GM13976 (cell line): Measurements from ENCODE around the gene CA5B.

Source experiments
- DNase-seq: peaks from one replicate; pipeline ENCODE4 v3.0.0; 2012; ENCODE audit warnings: low spot score
- CTCF ChIP-seq: IDR thresholded peaks from 2 replicates; pipeline ENCODE4 v1.5.1; 2012; ENCODE audit warnings: borderline replicate concordance, mild to moderate bottlenecking; ENCODE audit not compliant: insufficient read depth; ENCODE audit errors: extremely low read depth, missing control alignments, control extremely low read depth
- in situ Hi-C: fragments of 300-500 bp; cut with MboI; formaldehyde crosslinking; loops from one replicate; pipeline ENCODE4 v1.12.0; 2022; ENCODE audit warnings: low sequenced_read_pairs, mixed read lengths, inconsistent platforms; ENCODE audit not compliant: unreplicated experiment

CA5B gene

GRCh38 chrX:15813416-15813815 is 75.3 kb downstream of the CA5B start:
- in situ Hi-C loops = no loop called here
- TF ChIP-seq CTCF = no peak
- no peak for DNase-seq

- no peak for TF ChIP-seq CTCF
- no peak for DNase-seq
- in situ Hi-C loops = no loop called here
Observed at GRCh38 chrX:15814771-15815365, 76.8 kb downstream of the CA5B start.

DNA sequence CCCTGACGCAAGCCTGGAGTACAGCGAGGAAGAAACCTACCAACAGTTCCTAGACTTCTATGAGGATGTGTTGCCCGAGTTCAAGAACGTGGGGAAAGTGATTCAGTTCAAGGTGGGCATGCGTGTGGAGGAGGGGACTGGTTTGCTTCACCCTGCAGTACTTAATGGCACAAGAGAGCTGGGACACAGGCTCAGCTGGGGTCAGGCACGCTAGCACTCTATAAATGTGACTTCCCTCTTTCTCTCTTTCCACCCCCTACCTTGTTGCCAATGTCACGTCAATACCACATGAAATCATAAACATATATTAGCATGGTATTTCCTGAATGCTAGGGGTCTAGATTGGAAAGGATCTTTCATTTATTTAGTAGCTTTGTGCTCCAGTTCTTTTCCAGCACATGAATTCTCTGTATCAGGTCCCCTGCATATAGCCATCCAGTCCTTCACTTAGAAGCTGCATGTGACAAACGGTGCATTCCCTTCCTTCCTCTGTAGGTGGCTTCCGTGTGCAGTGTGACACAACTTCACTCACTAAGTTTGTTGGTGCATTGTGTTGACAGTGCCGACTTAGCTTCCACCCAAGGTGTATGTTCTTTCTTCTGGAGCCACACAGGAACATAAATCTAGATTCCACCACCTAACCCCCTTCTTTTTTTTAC is 77.8 kb downstream of the CA5B start:
- TF ChIP-seq CTCF = peak; percentile 18
- DNase-seq = peak; percentile 51
- in situ Hi-C loops = no loop called here

- no peak for DNase-seq
- in situ Hi-C loops = no loop called here
- no peak for TF ChIP-seq CTCF
Observed at GRCh38 chrX:15816438-15816809, 78.4 kb downstream of the CA5B start.

DNA sequence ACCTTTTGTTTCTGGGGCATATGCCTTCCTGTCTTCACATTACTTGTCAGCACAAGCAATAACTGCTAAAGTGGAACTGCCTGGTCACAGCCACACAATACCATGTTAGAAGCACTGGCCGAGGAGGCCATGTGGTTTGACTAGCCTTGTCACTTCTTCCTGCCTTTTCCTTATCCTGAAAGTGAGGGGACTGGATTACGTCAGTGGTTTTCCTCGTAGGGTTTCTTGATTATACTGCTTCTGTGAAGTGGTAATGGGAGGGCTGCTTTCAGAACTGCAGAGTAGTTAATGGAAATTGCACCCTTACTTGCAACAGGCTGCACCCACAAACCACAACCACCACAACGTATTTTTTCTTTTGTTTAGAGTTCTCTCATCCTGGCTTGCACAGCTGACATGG is 78.8 kb downstream of the CA5B start:
- no peak for DNase-seq
- no peak for TF ChIP-seq CTCF
- in situ Hi-C loops = no loop called here

DNA sequence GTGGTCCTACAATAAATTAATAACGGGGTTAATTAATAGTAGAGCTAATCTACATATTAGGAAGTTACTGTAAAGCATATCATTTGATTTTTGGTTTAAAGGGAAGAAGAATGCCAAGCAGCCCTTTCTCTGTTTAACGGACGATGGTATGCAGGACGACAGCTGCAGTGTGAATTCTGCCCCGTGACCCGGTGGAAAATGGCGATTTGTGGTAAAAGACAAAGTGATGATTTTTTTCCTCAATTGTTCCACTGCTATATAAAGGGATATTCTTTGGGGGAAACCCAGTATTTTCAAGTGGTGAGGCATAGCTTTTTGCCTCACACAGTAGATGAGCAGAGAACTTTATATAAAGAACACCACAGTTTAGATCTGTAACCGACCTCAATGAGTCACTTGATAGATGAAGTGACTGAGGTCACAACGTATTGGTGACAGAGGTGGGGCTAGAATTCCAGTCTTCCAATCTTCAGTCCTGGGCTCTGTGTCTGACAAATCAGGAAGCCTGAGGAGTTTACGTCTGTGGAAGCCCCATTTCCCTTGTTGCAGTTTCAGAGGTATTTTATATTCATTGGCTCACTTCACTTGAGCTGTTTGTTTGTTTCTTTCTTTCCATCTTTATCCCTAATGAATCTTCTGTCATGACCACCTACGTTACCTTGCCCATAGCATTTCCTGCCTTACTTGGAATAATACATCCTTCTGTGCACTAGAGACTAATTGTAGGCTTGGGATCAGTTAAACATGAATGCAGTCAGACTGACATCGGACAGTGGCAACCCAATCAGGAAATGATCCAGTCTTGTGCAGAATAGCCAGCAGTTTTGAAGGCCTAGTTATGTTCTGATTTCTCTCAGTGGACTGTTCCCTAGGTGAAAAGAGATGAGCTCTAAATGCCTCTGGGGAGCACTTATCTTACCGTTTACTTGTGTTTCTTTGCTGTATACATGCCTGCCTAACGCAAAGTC is 82.3 kb downstream of the CA5B start:
- in situ Hi-C loops = no loop called here
- no peak for TF ChIP-seq CTCF
- no peak for DNase-seq
